Measurements from ENCODE around the gene ZNF665. TPM values are rescaled to one million over a fixed set of nuclear protein-coding genes. Genes with fewer than 3 reads are reported as not detected.

ZNF665 gene
- total RNA-seq (1 to 10 TPM in 1 of 2 donors, under 1 TPM in 1; 0.50 to 1.0 TPM), polyA plus RNA-seq (under 1 TPM; 0.09 to 0.29 TPM)

- H3K27me3 ChIP-seq (ENCODE audit: control insufficient read depth in 4 of 4, insufficient read depth in 4 of 4, low read length in 3 of 4), result no peaks in the 10 kb centered on the region
- TF ChIP-seq, protein P1, sequence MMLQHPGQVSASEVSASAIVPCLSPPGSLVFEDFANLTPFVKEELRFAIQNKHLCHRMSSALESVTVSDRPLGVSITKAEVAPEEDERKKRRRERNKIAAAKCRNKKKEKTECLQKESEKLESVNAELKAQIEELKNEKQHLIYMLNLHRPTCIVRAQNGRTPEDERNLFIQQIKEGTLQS (IDR thresholded peaks at IDR 0.05), result no peak
- TF ChIP-seq YY1 (IDR thresholded peaks at IDR 0.05) (peak; percentile 12), GABPA (IDR thresholded peaks at IDR 0.05 in 1 of 2, conservative IDR thresholded peaks at IDR 0.05 in 1 of 2) (peak in 1 of 2 donors; percentile 65)
- H3K27ac ChIP-seq (ENCODE audit: low read depth in 1 of 2, low read length in 2 of 2), result no peak within 1 kb of the TSS
- DNase-seq (ENCODE audit: low spot score), result peak; percentile 90
- 2% methylated on average over 53 of the region's 53 CpGs for WGBS
- H3K4me1 ChIP-seq (ENCODE audit: control insufficient read depth in 4 of 4, insufficient read depth in 4 of 4, low read length in 3 of 4), result peaks cover 1 to 5% (median 3%) of the 10 kb centered on the region in 4 donors
- peaks cover 1 to 5% (median 4%) of the 10 kb centered on the region in 4 donors for H3K9me3 ChIP-seq (ENCODE audit: control insufficient read depth in 4 of 4, low read length in 3 of 4)
- H3K4me3 ChIP-seq (ENCODE audit: low read depth in 1 of 3, low read length in 3 of 3), result peak within 1 kb of the TSS; percentile 47 to 63 (median 53)
- H3K36me3 ChIP-seq (ENCODE audit: control insufficient read depth in 4 of 4, insufficient read depth in 3 of 4, low read depth in 1 of 4, low read length in 3 of 4), result no peaks in the 10 kb centered on the region
- H3K9ac ChIP-seq (ENCODE audit: low read depth in 1 of 2, low read length in 2 of 2), result no peak within 1 kb of the TSS
Measured at GRCh38 chr19:53192771-53193534, at the start of gene ZNF665. TSS of gene ZNF665 (minus strand) at chr19:53193358. CDS start at chr19:53182898, 10,460 bp downstream.

GRCh38 chr19:53237114-53237777 is 44.1 kb upstream of the ZNF665 start:
- H3K27me3 ChIP-seq (ENCODE audit: control insufficient read depth in 4 of 4, insufficient read depth in 4 of 4, low read length in 3 of 4), result no peaks in the 10 kb centered on the region
- no peak overlapping the region for H3K27ac ChIP-seq (ENCODE audit: low read depth in 1 of 2, low read length in 2 of 2)
- peaks cover 0 to 7% (median 2%) of the 10 kb centered on the region in 4 donors for H3K36me3 ChIP-seq (ENCODE audit: control insufficient read depth in 4 of 4, insufficient read depth in 3 of 4, low read depth in 1 of 4, low read length in 3 of 4)
- H3K4me1 ChIP-seq (ENCODE audit: control insufficient read depth in 4 of 4, insufficient read depth in 4 of 4, low read length in 3 of 4), result no peaks in the 10 kb centered on the region
- H3K4me3 ChIP-seq (ENCODE audit: low read depth in 1 of 3, low read length in 3 of 3), result peak overlapping the region in 2 of 3 donors; percentile 32 to 59
- peaks cover 40 to 69% (median 55%) of the 10 kb centered on the region in 4 donors for H3K9me3 ChIP-seq (ENCODE audit: control insufficient read depth in 4 of 4, low read length in 3 of 4)
- 91% methylated on average over 4 of the region's 4 CpGs for WGBS
- no peak for DNase-seq (ENCODE audit: low spot score)
- TF ChIP-seq, protein P2, sequence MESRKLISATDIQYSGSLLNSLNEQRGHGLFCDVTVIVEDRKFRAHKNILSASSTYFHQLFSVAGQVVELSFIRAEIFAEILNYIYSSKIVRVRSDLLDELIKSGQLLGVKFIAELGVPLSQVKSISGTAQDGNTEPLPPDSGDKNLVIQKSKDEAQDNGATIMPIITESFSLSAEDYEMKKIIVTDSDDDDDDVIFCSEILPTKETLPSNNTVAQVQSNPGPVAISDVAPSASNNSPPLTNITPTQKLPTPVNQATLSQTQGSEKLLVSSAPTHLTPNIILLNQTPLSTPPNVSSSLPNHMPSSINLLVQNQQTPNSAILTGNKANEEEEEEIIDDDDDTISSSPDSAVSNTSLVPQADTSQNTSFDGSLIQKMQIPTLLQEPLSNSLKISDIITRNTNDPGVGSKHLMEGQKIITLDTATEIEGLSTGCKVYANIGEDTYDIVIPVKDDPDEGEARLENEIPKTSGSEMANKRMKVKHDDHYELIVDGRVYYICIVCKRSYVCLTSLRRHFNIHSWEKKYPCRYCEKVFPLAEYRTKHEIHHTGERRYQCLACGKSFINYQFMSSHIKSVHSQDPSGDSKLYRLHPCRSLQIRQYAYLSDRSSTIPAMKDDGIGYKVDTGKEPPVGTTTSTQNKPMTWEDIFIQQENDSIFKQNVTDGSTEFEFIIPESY (IDR thresholded peaks at IDR 0.05), result no peak
- no peak for TF ChIP-seq GABPA (IDR thresholded peaks at IDR 0.05 in 1 of 2, conservative IDR thresholded peaks at IDR 0.05 in 1 of 2)
- no peak for TF ChIP-seq TAF1 (conservative IDR thresholded peaks at IDR 0.05)
- TF ChIP-seq FOXA2 (IDR thresholded peaks at IDR 0.05), result no peak
- TF ChIP-seq JUND (IDR thresholded peaks at IDR 0.05), result no peak
- TF ChIP-seq, protein P1 (IDR thresholded peaks at IDR 0.05), result no peak
- no peak for TF ChIP-seq RAD21 (IDR thresholded peaks at IDR 0.05)
- TF ChIP-seq RXRA (IDR thresholded peaks at IDR 0.05), result no peak
- no peak overlapping the region for H3K9ac ChIP-seq (ENCODE audit: low read depth in 1 of 2, low read length in 2 of 2)

- no peaks in the 10 kb centered on the region for H3K36me3 ChIP-seq (ENCODE audit: control insufficient read depth in 4 of 4, insufficient read depth in 3 of 4, low read depth in 1 of 4, low read length in 3 of 4)
- H3K4me3 ChIP-seq (ENCODE audit: low read depth in 1 of 3, low read length in 3 of 3), result peak overlapping the region in 1 of 3 donors; percentile 30
- H3K27ac ChIP-seq (ENCODE audit: low read depth in 1 of 2, low read length in 2 of 2), result no peak overlapping the region
- peaks cover 32 to 41% (median 32%) of the 10 kb centered on the region in 4 donors for H3K9me3 ChIP-seq (ENCODE audit: control insufficient read depth in 4 of 4, low read length in 3 of 4)
- H3K9ac ChIP-seq (ENCODE audit: low read depth in 1 of 2, low read length in 2 of 2), result no peak overlapping the region
- WGBS, result 95% methylated on average over 20 of the region's 20 CpGs
- no peak for DNase-seq (ENCODE audit: low spot score)
- peaks cover 0 to 2% (median 0%) of the 10 kb centered on the region in 4 donors for H3K27me3 ChIP-seq (ENCODE audit: control insufficient read depth in 4 of 4, insufficient read depth in 4 of 4, low read length in 3 of 4)
- no peaks in the 10 kb centered on the region for H3K4me1 ChIP-seq (ENCODE audit: control insufficient read depth in 4 of 4, insufficient read depth in 4 of 4, low read length in 3 of 4)
- TF ChIP-seq, protein P3, sequence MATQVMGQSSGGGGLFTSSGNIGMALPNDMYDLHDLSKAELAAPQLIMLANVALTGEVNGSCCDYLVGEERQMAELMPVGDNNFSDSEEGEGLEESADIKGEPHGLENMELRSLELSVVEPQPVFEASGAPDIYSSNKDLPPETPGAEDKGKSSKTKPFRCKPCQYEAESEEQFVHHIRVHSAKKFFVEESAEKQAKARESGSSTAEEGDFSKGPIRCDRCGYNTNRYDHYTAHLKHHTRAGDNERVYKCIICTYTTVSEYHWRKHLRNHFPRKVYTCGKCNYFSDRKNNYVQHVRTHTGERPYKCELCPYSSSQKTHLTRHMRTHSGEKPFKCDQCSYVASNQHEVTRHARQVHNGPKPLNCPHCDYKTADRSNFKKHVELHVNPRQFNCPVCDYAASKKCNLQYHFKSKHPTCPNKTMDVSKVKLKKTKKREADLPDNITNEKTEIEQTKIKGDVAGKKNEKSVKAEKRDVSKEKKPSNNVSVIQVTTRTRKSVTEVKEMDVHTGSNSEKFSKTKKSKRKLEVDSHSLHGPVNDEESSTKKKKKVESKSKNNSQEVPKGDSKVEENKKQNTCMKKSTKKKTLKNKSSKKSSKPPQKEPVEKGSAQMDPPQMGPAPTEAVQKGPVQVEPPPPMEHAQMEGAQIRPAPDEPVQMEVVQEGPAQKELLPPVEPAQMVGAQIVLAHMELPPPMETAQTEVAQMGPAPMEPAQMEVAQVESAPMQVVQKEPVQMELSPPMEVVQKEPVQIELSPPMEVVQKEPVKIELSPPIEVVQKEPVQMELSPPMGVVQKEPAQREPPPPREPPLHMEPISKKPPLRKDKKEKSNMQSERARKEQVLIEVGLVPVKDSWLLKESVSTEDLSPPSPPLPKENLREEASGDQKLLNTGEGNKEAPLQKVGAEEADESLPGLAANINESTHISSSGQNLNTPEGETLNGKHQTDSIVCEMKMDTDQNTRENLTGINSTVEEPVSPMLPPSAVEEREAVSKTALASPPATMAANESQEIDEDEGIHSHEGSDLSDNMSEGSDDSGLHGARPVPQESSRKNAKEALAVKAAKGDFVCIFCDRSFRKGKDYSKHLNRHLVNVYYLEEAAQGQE (IDR thresholded peaks at IDR 0.05), result no peak
- TF ChIP-seq HNF4A (conservative IDR thresholded peaks at IDR 0.05) (no peak), SP1 (IDR thresholded peaks at IDR 0.05) (no peak), NR2F2 (IDR thresholded peaks at IDR 0.05) (no peak), RAD21 (IDR thresholded peaks at IDR 0.05) (no peak), JUND (IDR thresholded peaks at IDR 0.05) (no peak), GABPA (IDR thresholded peaks at IDR 0.05 in 1 of 2, conservative IDR thresholded peaks at IDR 0.05 in 1 of 2) (no peak), FOXA2 (IDR thresholded peaks at IDR 0.05) (no peak), RXRA (IDR thresholded peaks at IDR 0.05) (no peak), FOXA1 (IDR thresholded peaks at IDR 0.05) (no peak), CTCF (IDR thresholded peaks at IDR 0.05; ENCODE audit: low read depth, low read length, missing input control) (no peak), MAX (IDR thresholded peaks at IDR 0.05) (no peak)
- TF ChIP-seq, protein P1 (IDR thresholded peaks at IDR 0.05), result no peak
Measured at GRCh38 chr19:53224606-53225005, 31.4 kb upstream of the ZNF665 start.

Measured in liver (tissue), 9 donors.